ENCODE results near the gene TCEAL9. TPM values are rescaled to one million over a fixed set of nuclear protein-coding genes. Genes with fewer than 3 reads are reported as not detected.

The TCEAL9 gene
- total RNA-seq, 2 donors from 2014 or later = 22.3 to 37.9 TPM

- Histone ChIP-seq H3K27me3 (no peaks in the 10 kb centered on the region), H3K4me1 (no peaks in the 10 kb centered on the region), H3K4me3 (no peak overlapping the region), H3K9me3 (no peaks in the 10 kb centered on the region), H3K27ac (no peak overlapping the region), H3K36me3 (replicated peaks in 1 of 2; ENCODE audit: insufficient read depth in 1 of 2, low read depth in 2 of 2) (no peaks in the 10 kb centered on the region)
- intact Hi-C loops (cut with DNase I) = no loop called here
- TF ChIP-seq CTCF (IDR thresholded peaks at IDR 0.05) = no peak
- TF ChIP-seq POLR2A (IDR thresholded peaks at IDR 0.05) = no peak
- ATAC-seq (no peak), DNase-seq (no peak)
- WGBS, 2 donors = 92 to 94% methylated on average over 2 of the region's 2 CpGs
Measured at GRCh38 chrX:103386332-103386731, 30.0 kb downstream of the TCEAL9 start.

- 70 to 72% methylated on average over 3 of the region's 3 CpGs for WGBS, 2 donors
- intact Hi-C loops (cut with DNase I) = no loop called here
Measured at GRCh38 chrX:103393487-103393886, 37.2 kb downstream of the TCEAL9 start.

GRCh38 chrX:103396186-103396585 lies 39.9 kb downstream of the TCEAL9 start:
- DNase-seq (no peak), ATAC-seq (no peak)
- no peaks in the 10 kb centered on the region for H3K9me3 ChIP-seq
- no peaks in the 10 kb centered on the region for H3K36me3 ChIP-seq (replicated peaks in 1 of 2; ENCODE audit: insufficient read depth in 1 of 2, low read depth in 2 of 2)
- H3K27ac ChIP-seq = no peak overlapping the region
- WGBS, 2 donors = 76 to 80% methylated on average over 5 of the region's 5 CpGs
- no peaks in the 10 kb centered on the region for H3K4me1 ChIP-seq
- no peak for TF ChIP-seq POLR2A (IDR thresholded peaks at IDR 0.05)
- no peak for TF ChIP-seq CTCF (IDR thresholded peaks at IDR 0.05)
- no peaks in the 10 kb centered on the region for H3K27me3 ChIP-seq
- intact Hi-C loops (cut with DNase I) = no loop called here
- H3K4me3 ChIP-seq = no peak overlapping the region

More at GRCh38 chrX:103393487-103393886, 37.2 kb downstream of the TCEAL9 start:
- Histone ChIP-seq H3K36me3 (replicated peaks in 1 of 2; ENCODE audit: insufficient read depth in 1 of 2, low read depth in 2 of 2) (no peaks in the 10 kb centered on the region), H3K9me3 (no peaks in the 10 kb centered on the region), H3K27me3 (no peaks in the 10 kb centered on the region), H3K4me1 (no peaks in the 10 kb centered on the region), H3K27ac (no peak overlapping the region), H3K4me3 (no peak overlapping the region)
- TF ChIP-seq POLR2A (IDR thresholded peaks at IDR 0.05) (no peak), CTCF (IDR thresholded peaks at IDR 0.05) (no peak)
- no peak for DNase-seq
- no peak for ATAC-seq

- no peak overlapping the region for H3K27ac ChIP-seq
- 20 to 29% methylated on average over 2 of the region's 2 CpGs for WGBS, 2 donors
- H3K9me3 ChIP-seq = no peaks in the 10 kb centered on the region
- intact Hi-C loops (cut with DNase I) = no loop called here
- no peaks in the 10 kb centered on the region for H3K36me3 ChIP-seq (replicated peaks in 1 of 2; ENCODE audit: insufficient read depth in 1 of 2, low read depth in 2 of 2)
- no peak for ATAC-seq
- TF ChIP-seq CTCF (IDR thresholded peaks at IDR 0.05) = no peak
- TF ChIP-seq POLR2A (IDR thresholded peaks at IDR 0.05) = no peak
- H3K4me1 ChIP-seq = no peaks in the 10 kb centered on the region
- DNase-seq = no peak
- no peaks in the 10 kb centered on the region for H3K27me3 ChIP-seq
- no peak overlapping the region for H3K4me3 ChIP-seq
Measured at GRCh38 chrX:103396660-103397059, 40.4 kb downstream of the TCEAL9 start.

GRCh38 chrX:103397707-103398106 lies 41.4 kb downstream of the TCEAL9 start:
- ATAC-seq (no peak), DNase-seq (no peak)
- Histone ChIP-seq H3K4me3 (no peak overlapping the region), H3K27ac (no peak overlapping the region), H3K27me3 (no peaks in the 10 kb centered on the region), H3K36me3 (replicated peaks in 1 of 2; ENCODE audit: insufficient read depth in 1 of 2, low read depth in 2 of 2) (no peaks in the 10 kb centered on the region), H3K4me1 (no peaks in the 10 kb centered on the region), H3K9me3 (no peaks in the 10 kb centered on the region)
- TF ChIP-seq POLR2A (IDR thresholded peaks at IDR 0.05) (no peak), CTCF (IDR thresholded peaks at IDR 0.05) (no peak)
- intact Hi-C loops (cut with DNase I) = no loop called here
- WGBS, 2 donors = 60 to 78% methylated on average over 1 to 4 of the region's 4 CpGs
